HCT116 (cell line): ENCODE data around the gene PIK3R6. TPM values are rescaled to one million over a fixed set of nuclear protein-coding genes. Genes with fewer than 3 reads are reported as not detected.

Source experiments
- ATAC-seq: fragments of 200-7000 bp; cut with Tn5 transposase; 2 replicates; pipeline ENCODE4 v1.9.1; 2020; ENCODE audit warnings: mild to moderate bottlenecking, moderate library complexity
- BruUV-seq: library from RNA; stranded (reverse); fragments of 400-500 nt; replicated peaks from 2 replicates; lab custom pipeline; 2021; lab: Mats Ljungman, UMichigan
- CTCF ChIA-PET: fragments of 300-600 bp; sonication (Branson Sonifier 250); formaldehyde crosslinking; loops from one replicate; lab custom pipeline; 2021; ENCODE audit warnings: antibody characterized with exemption; lab: Charles Lee
- POLR2A ChIA-PET: fragments of 300-600, 350-600 bp; sonication (Branson Sonifier 250); formaldehyde crosslinking; loops from one replicate; lab custom pipeline; 2021; ENCODE audit warnings: antibody characterized with exemption; lab: Charles Lee
- RAD21 ChIA-PET, 2 experiments: fragments of 300-600 bp; sonication (Branson Sonifier 250); formaldehyde crosslinking; loops; one replicate each; lab custom pipeline; 2023; ENCODE audit warnings: low total read pairs in 2 of 2; ENCODE audit not compliant: uncharacterized antibody in 2 of 2, unreplicated experiment in 2 of 2, low non-redundant PET in 1 of 2; lab: Charles Lee
- DNase-seq: peaks from one replicate; pipeline ENCODE4 v3.0.0-alpha.2; 2010; ENCODE audit warnings: low read depth, low spot score
- H2AFZ ChIP-seq: fragments of 200-600 bp; shearing (Covaris generic), sonication (generic); 2 replicates; pipeline ENCODE4 v1.6.1; 2017; ENCODE audit warnings: low read depth, mixed run types, mixed read lengths, antibody characterized with exemption, low read length; ENCODE audit not compliant: poor library complexity, severe bottlenecking
- H3K27ac ChIP-seq: 2 replicates; pipeline ENCODE4 v1.5.1; 2012; ENCODE audit warnings: low read depth, low read length
- H3K27me3 ChIP-seq: fragments of 200-600 bp; sonication (generic); 2 replicates; pipeline ENCODE4 v1.6.1; 2016; ENCODE audit warnings: mixed run types, low read length, mixed read lengths; ENCODE audit not compliant: insufficient read depth
- H3K36me3 ChIP-seq, 2 experiments: fragments of 200-500 bp in 1 of 2; fragments of 200-600 bp in 1 of 2; sonication (Bioruptor generic) in 1 of 2; sonication (generic) in 1 of 2; 2 replicates each; pipeline versions ENCODE4 v1.5.1 to v1.6.1; 2014 to 2016; ENCODE audit warnings: low read length in 2 of 2, inconsistent platforms in 1 of 2, mixed read lengths in 1 of 2, mixed run types in 1 of 2; ENCODE audit not compliant: insufficient read depth in 2 of 2, control insufficient read depth in 1 of 2
- H3K4me1 ChIP-seq, 2 experiments: fragments of 200-600 bp in 1 of 2; sonication (generic) in 1 of 2; 2 replicates each; pipeline versions ENCODE4 v1.5.1 to v1.6.1; 2012 to 2017; ENCODE audit warnings: low read length in 2 of 2, inconsistent platforms in 1 of 2, mild to moderate bottlenecking in 1 of 2, mixed read lengths in 1 of 2, mixed run types in 1 of 2, moderate library complexity in 1 of 2; ENCODE audit not compliant: insufficient read depth in 2 of 2, control insufficient read depth in 1 of 2
- H3K4me2 ChIP-seq: fragments of 200-600 bp; sonication (generic); 2 replicates; pipeline ENCODE4 v1.6.1; 2017; ENCODE audit warnings: mixed run types, low read length, mixed read lengths
- H3K4me3 ChIP-seq, 2 experiments: fragments of 200-600 bp in 1 of 2; sonication (generic) in 1 of 2; replicated peaks in 1 of 2; 2 replicates each; pipeline ENCODE4 v1.5.1; 2011 to 2016; ENCODE audit warnings: low read length in 2 of 2, control low read depth in 1 of 2, low read depth in 1 of 2, mild to moderate bottlenecking in 1 of 2, mixed read lengths in 1 of 2, mixed run types in 1 of 2
- H3K79me2 ChIP-seq: fragments of 200-600 bp; sonication (generic); 2 replicates; pipeline ENCODE4 v1.6.1; 2017; ENCODE audit warnings: mild to moderate bottlenecking, mixed run types, low read length, moderate library complexity, mixed read lengths; ENCODE audit not compliant: insufficient read depth
- H3K9ac ChIP-seq: fragments of 200-600 bp; sonication (generic); 2 replicates; pipeline ENCODE4 v1.6.1; 2016; ENCODE audit warnings: low read length, mixed read lengths
- H3K9me2 ChIP-seq: fragments of 200-600 bp; sonication (generic), shearing (Covaris generic); 2 replicates; pipeline ENCODE4 v1.6.1; 2017; ENCODE audit warnings: mixed run types, mild to moderate bottlenecking, moderate library complexity; ENCODE audit not compliant: insufficient read depth
- H3K9me3 ChIP-seq, 2 experiments: fragments of 200-500 bp in 1 of 2; fragments of 200-600 bp in 1 of 2; sonication (Bioruptor generic) in 1 of 2; sonication (generic) in 1 of 2; 2 replicates each; pipeline ENCODE4 v1.6.1; 2014 to 2017; ENCODE audit warnings: low read length in 2 of 2, mixed read lengths in 2 of 2, inconsistent platforms in 1 of 2, low read depth in 1 of 2, mild to moderate bottlenecking in 1 of 2, mixed run types in 1 of 2, moderate library complexity in 1 of 2; ENCODE audit not compliant: control insufficient read depth in 1 of 2, insufficient read depth in 1 of 2
- H4K20me1 ChIP-seq: fragments of 200-600 bp; sonication (generic), shearing (Covaris generic); 2 replicates; pipeline ENCODE4 v1.6.1; 2017; ENCODE audit warnings: mixed run types, mild to moderate bottlenecking, moderate library complexity; ENCODE audit not compliant: insufficient read depth
- CEBPB ChIP-seq: IDR thresholded peaks from 2 replicates; pipeline ENCODE4 v1.6.1; 2012; ENCODE audit warnings: low read depth
- CTCF ChIP-seq, 3 experiments: fragments of 200-600 bp in 1 of 3; sonication (generic) in 1 of 3; IDR thresholded peaks in 2 of 3; conservative IDR thresholded peaks in 1 of 3; 2 replicates each; pipeline ENCODE4 v1.5.1; 2012 to 2017; ENCODE audit warnings: low read depth in 2 of 3, low read length in 2 of 3, antibody characterized with exemption in 1 of 3, borderline replicate concordance in 1 of 3, control low read depth in 1 of 3, mild to moderate bottlenecking in 1 of 3, mixed read lengths in 1 of 3, mixed run types in 1 of 3, moderate library complexity in 1 of 3; ENCODE audit not compliant: insufficient read depth in 1 of 3
- EZH2 ChIP-seq: fragments of 200-600 bp; sonication (generic); IDR thresholded peaks from 2 replicates; pipeline ENCODE4 v1.6.1; 2017; ENCODE audit warnings: antibody characterized with exemption, mixed run types
- FOSL1 ChIP-seq: IDR thresholded peaks from 2 replicates; pipeline ENCODE4 v1.6.1; 2012; ENCODE audit warnings: low read depth
- JUND ChIP-seq: IDR thresholded peaks from 2 replicates; pipeline ENCODE4 v1.6.1; 2012
- POLR2AphosphoS5 ChIP-seq: IDR thresholded peaks from 2 replicates; pipeline ENCODE4 v1.6.1; 2011; ENCODE audit warnings: mild to moderate bottlenecking, low read depth, low read length, moderate library complexity
- RAD21 ChIP-seq: IDR thresholded peaks from 2 replicates; pipeline ENCODE4 v1.6.1; 2012; ENCODE audit warnings: low read depth, mild to moderate bottlenecking
- REST ChIP-seq: IDR thresholded peaks from 2 replicates; pipeline ENCODE4 v1.6.1; 2012; ENCODE audit warnings: low read depth
- SIN3A ChIP-seq: IDR thresholded peaks from 2 replicates; pipeline ENCODE4 v1.6.1; 2012; ENCODE audit warnings: low read depth
- SP1 ChIP-seq: IDR thresholded peaks from 2 replicates; pipeline ENCODE4 v1.6.1; 2012; ENCODE audit warnings: low read depth
- SRF ChIP-seq: IDR thresholded peaks from 2 replicates; pipeline ENCODE4 v1.6.1; 2012; ENCODE audit warnings: low read depth
- TCF7L2 ChIP-seq: IDR thresholded peaks from 2 replicates; pipeline ENCODE4 v1.7.0; 2011; ENCODE audit warnings: borderline replicate concordance, inconsistent platforms; ENCODE audit not compliant: insufficient read depth, insufficient read length; ENCODE audit errors: extremely low read depth
- intact Hi-C: fragments of 100-400 bp; cut with micrococcal nuclease; formaldehyde crosslinking; loops from 2 replicates; pipeline ENCODE4 v1.10.0; 2022
- total RNA-seq: library from RNA; stranded (reverse); gene quantifications from one replicate; pipeline ENCODE4 v1.2.1, GENCODE V29; 2021; ENCODE audit not compliant: unreplicated experiment
- TF ChIP-seq, protein P1 (sequence below): IDR thresholded peaks from 2 replicates; pipeline ENCODE4 v1.6.1; 2011; ENCODE audit warnings: mild to moderate bottlenecking, low read length, moderate library complexity; ENCODE audit not compliant: insufficient replicate concordance; ENCODE audit errors: extremely low read depth

Gene PIK3R6
- total RNA-seq, 1 experiment from 2014 or later: 0.07 TPM

GRCh38 chr17:8776248-8776647 lies 91.2 kb downstream of the PIK3R6 start:
- Histone ChIP-seq H3K9ac (no peak overlapping the region), H3K4me2 (no peak overlapping the region), H4K20me1 (no peaks in the 10 kb centered on the region), H2AFZ (no peak overlapping the region), H3K27ac (no peak overlapping the region), H3K4me3 (no peak overlapping the region), H3K4me1 (no peaks in the 10 kb centered on the region), H3K79me2 (no peaks in the 10 kb centered on the region), H3K9me3 (no peaks in the 10 kb centered on the region), H3K9me2 (no peaks in the 10 kb centered on the region), H3K36me3 (no peaks in the 10 kb centered on the region), H3K27me3 (no peaks in the 10 kb centered on the region)
- ATAC-seq (no peak), DNase-seq (no peak)
- intact Hi-C loops: no loop called here
- TF ChIP-seq SP1: no peak
- TF ChIP-seq, protein P1, sequence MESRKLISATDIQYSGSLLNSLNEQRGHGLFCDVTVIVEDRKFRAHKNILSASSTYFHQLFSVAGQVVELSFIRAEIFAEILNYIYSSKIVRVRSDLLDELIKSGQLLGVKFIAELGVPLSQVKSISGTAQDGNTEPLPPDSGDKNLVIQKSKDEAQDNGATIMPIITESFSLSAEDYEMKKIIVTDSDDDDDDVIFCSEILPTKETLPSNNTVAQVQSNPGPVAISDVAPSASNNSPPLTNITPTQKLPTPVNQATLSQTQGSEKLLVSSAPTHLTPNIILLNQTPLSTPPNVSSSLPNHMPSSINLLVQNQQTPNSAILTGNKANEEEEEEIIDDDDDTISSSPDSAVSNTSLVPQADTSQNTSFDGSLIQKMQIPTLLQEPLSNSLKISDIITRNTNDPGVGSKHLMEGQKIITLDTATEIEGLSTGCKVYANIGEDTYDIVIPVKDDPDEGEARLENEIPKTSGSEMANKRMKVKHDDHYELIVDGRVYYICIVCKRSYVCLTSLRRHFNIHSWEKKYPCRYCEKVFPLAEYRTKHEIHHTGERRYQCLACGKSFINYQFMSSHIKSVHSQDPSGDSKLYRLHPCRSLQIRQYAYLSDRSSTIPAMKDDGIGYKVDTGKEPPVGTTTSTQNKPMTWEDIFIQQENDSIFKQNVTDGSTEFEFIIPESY: no peak
- no peak for TF ChIP-seq SIN3A
- no peak for TF ChIP-seq CEBPB
- no peak for TF ChIP-seq JUND
- CTCF ChIA-PET: interaction anchor here (1.2 to 2.4 kb wide), 2 partner anchors 9 to 366 kb away, joined by 3 to 14 read pairs; no protein-coding TSS in a partner anchor
- POLR2A ChIA-PET: no interaction called here
- BruUV-seq: no TSS peak
- RAD21 ChIA-PET: no interaction called here

GRCh38 chr17:8766731-8767130 lies 100.7 kb downstream of the PIK3R6 start:
- Histone ChIP-seq H3K9ac (no peak overlapping the region), H3K9me3 (no peaks in the 10 kb centered on the region), H3K27ac (no peak overlapping the region), H3K79me2 (no peaks in the 10 kb centered on the region), H3K36me3 (no peaks in the 10 kb centered on the region), H3K4me1 (no peaks in the 10 kb centered on the region), H3K4me2 (no peak overlapping the region), H3K27me3 (peaks cover 3% of the 10 kb centered on the region; the same call in 1 of the 2 replicates), H3K4me3 (no peak overlapping the region), H3K9me2 (no peaks in the 10 kb centered on the region), H4K20me1 (no peaks in the 10 kb centered on the region), H2AFZ (no peak overlapping the region)
- POLR2A ChIA-PET: no interaction called here
- no peak for DNase-seq
- intact Hi-C loops: no loop called here
- ATAC-seq: no peak
- BruUV-seq: no TSS peak
- RAD21 ChIA-PET: no interaction called here
- CTCF ChIA-PET: no interaction called here
- no peak for TF ChIP-seq POLR2AphosphoS5
- no peak for TF ChIP-seq JUND
- no peak for TF ChIP-seq SP1
- TF ChIP-seq CTCF (IDR thresholded peaks at IDR 0.05 in 2 of 3, conservative IDR thresholded peaks at IDR 0.05 in 1 of 3; ENCODE audit: borderline replicate concordance in 1 of 3, insufficient read depth in 1 of 3, low read depth in 2 of 3, low read length in 2 of 3): no peak
- no peak for TF ChIP-seq EZH2
- no peak for TF ChIP-seq REST
- TF ChIP-seq TCF7L2: no peak
- TF ChIP-seq SRF: no peak
- no peak for TF ChIP-seq FOSL1
- TF ChIP-seq RAD21: no peak
